H1 (cell line): ENCODE measurements around the gene RHCG. TPM values are rescaled to one million over a fixed set of nuclear protein-coding genes. Genes with fewer than 3 reads are reported as not detected.

Source experiments
- ATF2 ChIP-seq: IDR thresholded peaks from 2 replicates; pipeline ENCODE4 v1.6.1; 2012; ENCODE audit warnings: low read length, inconsistent platforms
- CTCF ChIP-seq, 3 experiments: IDR thresholded peaks; 1 replicate in 2 of 3; 2 replicates in 1 of 3; pipeline versions ENCODE4 v1.5.1 to v1.6.1; 2011; ENCODE audit warnings: low read length in 3 of 3, mild to moderate bottlenecking in 3 of 3, inconsistent platforms in 2 of 3, low read depth in 1 of 3, moderate library complexity in 1 of 3; ENCODE audit not compliant: insufficient read depth in 1 of 3; ENCODE audit errors: control extremely low read depth in 1 of 3
- polyA plus RNA-seq, 7 experiments: library from polyadenylated mRNA; depleted of rRNA in 3 of 7; stranded (reverse) in 5 of 7; unstranded in 2 of 7; fragments of >200 nt in 5 of 7; fragments of 200-250 nt in 2 of 7; gene quantifications; 1 replicate in 5 of 7; 2 replicates in 1 of 7; 4 replicates in 1 of 7; pipeline versions ENCODE4 v1.2.1 to v1.2.3, GENCODE V29; 2011 to 2013; ENCODE audit warnings: missing spikeins in 2 of 7, mixed read lengths in 2 of 7
- total RNA-seq: library from RNA; stranded (reverse); fragmentation: NEBNext Ultra II Directional; extraction: Animal tissue kit (Norgen Biotek cat#: 25700); gene quantifications from 2 replicates; pipeline ENCODE4 v1.2.1, GENCODE V29; 2021

RHCG gene
- total and polyA plus RNA-seq, 2 of the 8 experiments (the other 6 are each of a cell fraction or from before 2014, with no cell fraction given): 0.68 TPM; not detected in 1

- TF ChIP-seq ATF2: no peak
- TF ChIP-seq CTCF (IDR thresholded peaks at IDR 0.05; ENCODE audit: control extremely low read depth in 1 of 3, insufficient read depth in 1 of 3, low read depth in 1 of 3, low read length in 3 of 3): no peak
Measured at GRCh38 chr15:89452330-89452836, 44.0 kb downstream of the RHCG start (continued).
